22Rv1 (cell line): Measurements from ENCODE around the gene POU2F1.

Experiments
- H3K27ac ChIP-seq: fragments of 450-650 bp; 2 replicates; pipeline ENCODE4 v1.5.1; 2017
- ZFX ChIP-seq: fragments of 450-650 bp; IDR thresholded peaks from 2 replicates; pipeline ENCODE4 v1.6.1; 2017; ENCODE audit warnings: antibody characterized with exemption, borderline replicate concordance
- TF ChIP-seq, protein P1 (sequence below): fragments of 450-650 bp; IDR thresholded peaks from 2 replicates; pipeline ENCODE4 v1.5.1; 2017; ENCODE audit warnings: mild to moderate bottlenecking

Gene POU2F1

DNA sequence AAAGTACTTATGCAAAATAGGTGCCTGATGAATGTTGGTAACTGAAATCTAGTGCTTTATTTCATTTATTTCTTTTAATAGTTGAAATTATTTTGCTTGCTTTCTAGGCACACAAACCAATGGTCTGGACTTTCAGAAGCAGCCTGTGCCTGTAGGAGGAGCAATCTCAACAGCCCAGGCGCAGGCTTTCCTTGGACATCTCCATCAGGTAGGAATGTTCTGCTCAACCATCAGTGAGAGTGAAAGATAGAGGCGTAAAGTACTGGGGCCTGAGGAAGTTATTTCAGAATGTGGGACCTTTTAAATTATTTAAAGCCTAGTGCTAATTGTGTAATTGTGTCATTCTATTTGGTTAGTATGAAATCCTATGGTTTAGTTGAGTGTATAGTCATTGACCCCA is 144.7 kb downstream of the POU2F1 start:
- H3K27ac ChIP-seq = no peak overlapping the region
- TF ChIP-seq, protein P1, sequence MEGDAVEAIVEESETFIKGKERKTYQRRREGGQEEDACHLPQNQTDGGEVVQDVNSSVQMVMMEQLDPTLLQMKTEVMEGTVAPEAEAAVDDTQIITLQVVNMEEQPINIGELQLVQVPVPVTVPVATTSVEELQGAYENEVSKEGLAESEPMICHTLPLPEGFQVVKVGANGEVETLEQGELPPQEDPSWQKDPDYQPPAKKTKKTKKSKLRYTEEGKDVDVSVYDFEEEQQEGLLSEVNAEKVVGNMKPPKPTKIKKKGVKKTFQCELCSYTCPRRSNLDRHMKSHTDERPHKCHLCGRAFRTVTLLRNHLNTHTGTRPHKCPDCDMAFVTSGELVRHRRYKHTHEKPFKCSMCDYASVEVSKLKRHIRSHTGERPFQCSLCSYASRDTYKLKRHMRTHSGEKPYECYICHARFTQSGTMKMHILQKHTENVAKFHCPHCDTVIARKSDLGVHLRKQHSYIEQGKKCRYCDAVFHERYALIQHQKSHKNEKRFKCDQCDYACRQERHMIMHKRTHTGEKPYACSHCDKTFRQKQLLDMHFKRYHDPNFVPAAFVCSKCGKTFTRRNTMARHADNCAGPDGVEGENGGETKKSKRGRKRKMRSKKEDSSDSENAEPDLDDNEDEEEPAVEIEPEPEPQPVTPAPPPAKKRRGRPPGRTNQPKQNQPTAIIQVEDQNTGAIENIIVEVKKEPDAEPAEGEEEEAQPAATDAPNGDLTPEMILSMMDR = no peak
- no peak for TF ChIP-seq ZFX

DNA sequence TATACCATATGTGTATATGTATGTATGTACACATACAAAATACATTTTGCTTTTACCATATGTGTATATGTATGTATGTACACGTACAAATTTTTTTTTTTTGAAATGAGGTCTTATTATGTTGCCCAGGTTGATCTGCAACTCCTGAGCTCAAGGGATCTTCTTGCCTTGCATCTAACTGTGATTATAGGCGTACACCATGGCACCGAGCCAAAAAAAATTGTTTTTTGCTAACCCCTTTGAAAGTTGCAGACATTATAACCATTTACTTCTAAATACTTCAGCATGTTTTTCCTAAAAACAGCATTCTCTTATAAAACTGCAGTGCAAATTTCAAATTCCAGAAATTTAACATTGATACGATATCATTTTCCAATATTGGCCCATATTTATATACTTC is 147.0 kb downstream of the POU2F1 start:
- H3K27ac ChIP-seq = no peak overlapping the region
- no peak for TF ChIP-seq ZFX
- TF ChIP-seq, protein P1 = no peak

DNA sequence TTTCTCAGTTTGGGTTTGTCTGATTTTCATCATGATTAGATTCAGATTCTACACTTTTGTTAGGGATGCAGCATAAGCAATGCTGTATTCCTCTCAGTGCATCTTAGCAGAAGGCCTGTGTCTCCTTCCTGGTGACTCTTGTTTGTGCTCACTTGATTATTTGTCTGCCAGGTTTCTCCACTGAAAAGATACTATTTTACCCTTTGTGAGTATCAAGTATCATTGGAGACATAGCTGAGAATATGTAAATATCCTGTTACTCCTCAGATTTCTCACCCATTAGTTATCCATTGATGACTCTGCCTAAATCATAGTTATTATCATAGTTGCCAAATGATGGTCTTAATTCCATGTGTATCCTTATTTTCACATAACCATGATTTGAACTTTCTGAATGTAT is 148.5 kb downstream of the POU2F1 start:
- TF ChIP-seq, protein P1 = no peak
- no peak for TF ChIP-seq ZFX
- no peak overlapping the region for H3K27ac ChIP-seq

DNA sequence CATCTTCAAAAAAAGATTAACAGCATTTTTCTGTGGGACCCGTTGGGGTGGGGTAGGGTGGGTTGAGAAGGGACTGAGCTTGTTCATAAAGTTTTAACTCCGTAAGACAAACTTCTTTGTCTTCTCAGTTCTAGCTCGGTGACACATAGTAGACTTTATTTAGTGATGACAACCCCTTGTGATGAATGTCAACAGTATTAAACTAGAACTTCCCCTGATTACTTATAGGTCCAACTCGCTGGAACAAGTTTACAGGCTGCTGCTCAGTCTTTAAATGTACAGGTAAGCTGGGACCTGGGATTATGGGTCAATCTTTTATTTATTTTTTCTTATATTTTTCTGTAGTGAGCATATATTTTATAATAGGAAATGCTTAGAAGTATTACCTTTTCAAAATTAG is 149.2 kb downstream of the POU2F1 start:
- H3K27ac ChIP-seq = no peak overlapping the region
- no peak for TF ChIP-seq ZFX
- TF ChIP-seq, protein P1 = no peak

DNA sequence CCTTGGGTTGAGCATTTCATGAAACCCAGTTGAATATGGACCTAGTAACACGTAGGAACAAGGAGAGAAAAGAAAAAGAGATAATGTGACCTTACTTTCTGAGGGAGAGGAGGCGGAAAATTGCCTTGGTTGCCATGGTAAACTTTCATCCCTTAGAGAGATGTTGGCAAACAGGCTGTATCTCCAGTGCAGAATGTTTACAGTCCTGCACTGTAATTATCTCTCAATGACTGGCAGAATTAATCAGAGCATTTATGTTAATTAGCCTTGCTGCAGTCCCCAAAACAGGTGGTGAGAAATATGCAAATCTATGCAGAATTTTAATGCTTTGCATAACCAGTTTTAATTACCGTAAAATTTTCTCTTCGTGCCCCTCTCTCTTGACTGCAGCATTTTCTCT is 150.3 kb downstream of the POU2F1 start:
- TF ChIP-seq ZFX = no peak
- TF ChIP-seq, protein P1 = no peak
- no peak overlapping the region for H3K27ac ChIP-seq

DNA sequence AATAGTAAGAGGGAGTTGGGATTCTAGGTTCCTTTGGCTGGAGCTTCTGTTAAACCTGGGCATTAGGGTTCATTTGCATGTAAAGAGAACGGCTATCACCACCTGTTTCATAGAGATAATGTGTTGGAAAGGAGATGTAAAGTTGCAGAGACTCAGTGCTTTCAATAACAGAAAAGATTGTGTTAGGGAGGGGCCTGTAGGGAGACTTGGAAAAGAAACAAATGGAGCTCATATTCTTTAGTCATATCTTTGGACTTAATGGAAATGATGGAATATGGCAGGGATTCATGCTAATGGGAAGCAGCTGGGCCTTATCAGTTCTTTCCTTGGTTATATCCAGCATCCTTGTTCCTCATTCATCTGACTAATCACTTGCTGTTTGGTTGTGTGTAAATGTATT is 152.7 kb downstream of the POU2F1 start:
- TF ChIP-seq ZFX = no peak
- TF ChIP-seq, protein P1 = no peak
- H3K27ac ChIP-seq = no peak overlapping the region

DNA sequence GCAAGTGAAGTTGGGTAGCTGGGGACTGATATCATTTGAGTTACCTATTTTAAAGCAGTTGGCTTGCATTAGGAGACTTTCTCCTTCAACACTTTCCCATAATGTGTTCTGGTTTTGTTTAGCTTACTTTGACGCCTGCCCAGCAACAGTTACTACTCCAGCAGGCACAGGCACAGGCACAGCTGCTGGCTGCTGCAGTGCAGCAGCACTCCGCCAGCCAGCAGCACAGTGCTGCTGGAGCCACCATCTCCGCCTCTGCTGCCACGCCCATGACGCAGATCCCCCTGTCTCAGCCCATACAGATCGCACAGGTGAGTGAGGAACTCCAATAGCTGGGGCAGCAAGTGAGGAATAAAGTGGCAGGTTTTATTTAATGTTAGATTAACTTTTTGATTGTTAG is 153.3 kb downstream of the POU2F1 start:
- H3K27ac ChIP-seq = no peak overlapping the region
- TF ChIP-seq ZFX = no peak
- TF ChIP-seq, protein P1 = no peak
